GM21737 (cell line): ENCODE measurements around the gene QPCT.
"Not testable (repeated sequence)": the region's sequence is repeated elsewhere in the genome, so short reads cannot be mapped to it uniquely, and the experiment has no call there.

Experiments used
- ATAC-seq: cut with Tn5 transposase; IDR thresholded peaks from one replicate; pipeline ENCODE4 v1.9.1; 2021; ENCODE audit warnings: mild to moderate bottlenecking, moderate library complexity; ENCODE audit not compliant: unreplicated experiment

QPCT gene

GRCh38 chr2:37389989-37390765, 45.7 kb downstream of the QPCT start:
- peak; percentile 93 for ATAC-seq

- ATAC-seq = peak; percentile 4
Observed at GRCh38 chr2:37390777-37391176, 46.3 kb downstream of the QPCT start.

- ATAC-seq = no peak
Observed at GRCh38 chr2:37391711-37392110, 47.3 kb downstream of the QPCT start.

- no peak for ATAC-seq
Observed at GRCh38 chr2:37392428-37392827, 48.0 kb downstream of the QPCT start.

GRCh38 chr2:37394263-37394662, 49.8 kb downstream of the QPCT start:
- no peak for ATAC-seq

GRCh38 chr2:37394796-37395555, 50.5 kb downstream of the QPCT start:
- no peak for ATAC-seq

- no peak for ATAC-seq
Observed at GRCh38 chr2:37396890-37397565, 52.6 kb downstream of the QPCT start.

- no peak for ATAC-seq
Observed at GRCh38 chr2:37398990-37399389, 54.6 kb downstream of the QPCT start.

- no peak for ATAC-seq
Observed at GRCh38 chr2:37400041-37400440, 55.6 kb downstream of the QPCT start.

- ATAC-seq = no peak
Observed at GRCh38 chr2:37402636-37403035, 58.2 kb downstream of the QPCT start.

- no peak for ATAC-seq
Observed at GRCh38 chr2:37405781-37406180, 61.4 kb downstream of the QPCT start.

GRCh38 chr2:37412231-37412630, 67.8 kb downstream of the QPCT start:
- ATAC-seq = no peak

- ATAC-seq = not testable (repeated sequence)
Observed at GRCh38 chr2:37413911-37414469, 69.6 kb downstream of the QPCT start.

GRCh38 chr2:37414470-37414949, 70.1 kb downstream of the QPCT start:
- peak; percentile 60 for ATAC-seq

- ATAC-seq = no peak
Observed at GRCh38 chr2:37415128-37415820, 70.8 kb downstream of the QPCT start.

GRCh38 chr2:37417321-37417720, 72.9 kb downstream of the QPCT start:
- ATAC-seq = no peak

- no peak for ATAC-seq
Observed at GRCh38 chr2:37418956-37419355, 74.5 kb downstream of the QPCT start.

- no peak for ATAC-seq
Observed at GRCh38 chr2:37421686-37422085, 77.3 kb downstream of the QPCT start.

GRCh38 chr2:37422816-37423215, 78.4 kb downstream of the QPCT start:
- no peak for ATAC-seq
